ENCODE measurements around the gene LRCH1. TPM values are rescaled to one million over a fixed set of nuclear protein-coding genes. Genes with fewer than 3 reads are reported as not detected.
"Not testable (repeated sequence)": the region's sequence is repeated elsewhere in the genome, so short reads cannot be mapped to it uniquely, and the experiment has no call there.

LRCH1 gene
- total RNA-seq, 3 donors from 2014 or later = 17.0 to 40.4 (median 24.6) TPM

- TF ChIP-seq POLR2AphosphoS5 (IDR thresholded peaks at IDR 0.05) (no peak), POLR2A (IDR thresholded peaks at IDR 0.05) (no peak)
- TF ChIP-seq, protein P1, sequence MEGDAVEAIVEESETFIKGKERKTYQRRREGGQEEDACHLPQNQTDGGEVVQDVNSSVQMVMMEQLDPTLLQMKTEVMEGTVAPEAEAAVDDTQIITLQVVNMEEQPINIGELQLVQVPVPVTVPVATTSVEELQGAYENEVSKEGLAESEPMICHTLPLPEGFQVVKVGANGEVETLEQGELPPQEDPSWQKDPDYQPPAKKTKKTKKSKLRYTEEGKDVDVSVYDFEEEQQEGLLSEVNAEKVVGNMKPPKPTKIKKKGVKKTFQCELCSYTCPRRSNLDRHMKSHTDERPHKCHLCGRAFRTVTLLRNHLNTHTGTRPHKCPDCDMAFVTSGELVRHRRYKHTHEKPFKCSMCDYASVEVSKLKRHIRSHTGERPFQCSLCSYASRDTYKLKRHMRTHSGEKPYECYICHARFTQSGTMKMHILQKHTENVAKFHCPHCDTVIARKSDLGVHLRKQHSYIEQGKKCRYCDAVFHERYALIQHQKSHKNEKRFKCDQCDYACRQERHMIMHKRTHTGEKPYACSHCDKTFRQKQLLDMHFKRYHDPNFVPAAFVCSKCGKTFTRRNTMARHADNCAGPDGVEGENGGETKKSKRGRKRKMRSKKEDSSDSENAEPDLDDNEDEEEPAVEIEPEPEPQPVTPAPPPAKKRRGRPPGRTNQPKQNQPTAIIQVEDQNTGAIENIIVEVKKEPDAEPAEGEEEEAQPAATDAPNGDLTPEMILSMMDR (IDR thresholded peaks at IDR 0.05) = no peak
- no peak for DNase-seq (ENCODE audit: low spot score in 2 of 2)
These were observed 37.2 kb upstream of the LRCH1 start for GRCh38 chr13:46515803-46516202.

DNA sequence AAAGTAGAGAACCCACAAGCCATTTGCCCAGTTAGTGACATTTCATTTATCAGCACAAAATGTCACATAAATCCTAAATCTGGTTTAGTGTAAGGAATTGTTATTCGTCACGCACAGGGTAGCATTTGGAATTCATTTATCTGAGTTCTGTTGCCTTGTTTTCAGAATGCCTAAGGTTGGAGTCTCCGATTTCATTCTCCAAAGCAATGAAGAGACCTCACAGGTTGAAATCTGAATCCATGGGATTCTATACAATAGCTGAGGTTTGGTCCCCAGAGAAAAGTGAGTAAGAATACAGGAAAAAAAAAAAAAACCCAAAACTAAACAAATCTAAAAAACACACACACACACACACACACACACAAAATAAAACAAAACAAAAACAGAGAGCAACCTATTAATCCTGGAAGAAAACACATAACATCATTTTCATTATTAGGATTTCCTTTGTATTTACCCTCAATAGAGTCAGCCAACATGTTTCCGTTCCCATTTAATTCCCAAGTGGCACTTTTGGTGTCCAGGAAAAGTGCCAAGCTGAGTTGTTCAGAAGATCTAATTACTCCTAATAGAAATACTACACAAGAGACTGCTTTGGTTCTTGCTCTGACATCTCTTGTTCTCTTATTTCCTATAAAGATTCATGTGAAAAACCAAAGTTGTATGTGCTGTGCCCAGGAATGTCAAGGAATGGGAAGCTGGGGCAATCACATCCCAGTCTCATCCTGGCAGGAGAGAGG, 36.2 kb upstream of the LRCH1 start:
- H3K4me3 ChIP-seq = no peak overlapping the region
- intact Hi-C loops (cut with DNase I; ENCODE audit: low total_unique reads) = no loop called here
- no peaks in the 10 kb centered on the region for H3K36me3 ChIP-seq
- H3K4me1 ChIP-seq = no peaks in the 10 kb centered on the region
- no peak for TF ChIP-seq POLR2AphosphoS5 (IDR thresholded peaks at IDR 0.05)
- TF ChIP-seq, protein P1 (IDR thresholded peaks at IDR 0.05) = no peak
- no peak for TF ChIP-seq POLR2A (IDR thresholded peaks at IDR 0.05)
- H3K27me3 ChIP-seq = no peaks in the 10 kb centered on the region
- H3K9me3 ChIP-seq = no peaks in the 10 kb centered on the region
- H3K27ac ChIP-seq = peak overlapping the region in 1 of 2 donors; percentile 3
- no peak for DNase-seq (ENCODE audit: low spot score in 2 of 2)

More at GRCh38 chr13:46515803-46516202, 37.2 kb upstream of the LRCH1 start:
- Histone ChIP-seq H3K27ac (no peak overlapping the region), H3K4me1 (no peaks in the 10 kb centered on the region), H3K27me3 (no peaks in the 10 kb centered on the region), H3K4me3 (no peak overlapping the region), H3K36me3 (no peaks in the 10 kb centered on the region), H3K9me3 (no peaks in the 10 kb centered on the region)
- intact Hi-C loops (cut with DNase I; ENCODE audit: low total_unique reads) = no loop called here

DNA sequence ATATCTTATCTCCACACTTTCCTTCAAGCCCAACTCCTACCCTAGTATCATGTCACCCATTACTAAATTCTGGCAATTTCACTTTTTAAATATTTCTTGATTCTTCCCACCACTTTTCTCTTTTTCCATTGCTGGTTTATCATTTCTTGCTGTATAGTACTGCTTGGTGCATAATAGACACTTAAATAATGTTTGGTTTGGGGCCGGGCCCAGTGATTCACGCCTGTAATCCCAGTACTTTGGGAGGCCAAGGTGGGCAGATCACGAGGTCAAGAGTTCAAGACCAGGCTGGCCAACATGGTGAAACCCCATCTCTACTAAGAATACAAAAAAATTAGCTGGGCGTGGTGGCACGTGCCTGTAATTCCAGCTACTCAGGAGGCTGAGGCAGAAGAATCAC, 35.2 kb upstream of the LRCH1 start:
- H3K4me3 ChIP-seq; intact Hi-C loops (cut with DNase I; ENCODE audit: low total_unique reads); H3K27me3 ChIP-seq; H3K36me3 ChIP-seq; DNase-seq (ENCODE audit: low spot score in 2 of 2); H3K9me3 ChIP-seq; H3K4me1 ChIP-seq: not testable (repeated sequence)
- H3K27ac ChIP-seq = peak overlapping the region in 1 of 2 donors; percentile 35

DNA sequence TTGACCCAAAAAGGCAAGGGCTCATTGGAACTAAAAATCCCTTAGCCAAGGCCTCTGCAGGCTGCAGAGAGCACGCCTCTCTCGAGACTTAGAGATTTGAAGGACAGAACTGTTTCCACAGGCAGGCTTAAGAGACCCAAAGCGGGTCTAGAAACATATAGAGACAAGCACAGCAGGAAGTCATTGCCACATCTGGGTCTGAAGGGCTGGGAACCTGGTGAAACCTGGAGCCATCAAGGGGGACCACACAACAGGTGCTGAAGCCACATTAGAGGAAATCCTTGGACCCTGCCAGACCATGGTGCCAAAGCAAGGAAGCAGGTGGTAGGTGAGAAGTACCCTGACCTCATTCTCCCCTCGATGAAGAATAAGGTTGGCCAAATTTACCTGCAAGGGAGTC, 33.8 kb upstream of the LRCH1 start:
- no peaks in the 10 kb centered on the region for H3K27me3 ChIP-seq
- DNase-seq (ENCODE audit: low spot score in 2 of 2) = no peak
- no peaks in the 10 kb centered on the region for H3K4me1 ChIP-seq
- H3K9me3 ChIP-seq = no peaks in the 10 kb centered on the region
- peak overlapping the region in 1 of 2 donors; percentile 64 for H3K27ac ChIP-seq
- TF ChIP-seq POLR2AphosphoS5 (IDR thresholded peaks at IDR 0.05) (no peak), POLR2A (IDR thresholded peaks at IDR 0.05) (no peak)
- TF ChIP-seq, protein P1 (IDR thresholded peaks at IDR 0.05) = no peak
- no peak overlapping the region for H3K4me3 ChIP-seq
- intact Hi-C loops (cut with DNase I; ENCODE audit: low total_unique reads) = no loop called here
- no peaks in the 10 kb centered on the region for H3K36me3 ChIP-seq

- Histone ChIP-seq H3K27ac (peak overlapping the region in 1 of 2 donors; percentile 64), H3K4me3 (no peak overlapping the region), H3K27me3 (no peaks in the 10 kb centered on the region), H3K4me1 (no peaks in the 10 kb centered on the region), H3K9me3 (no peaks in the 10 kb centered on the region), H3K36me3 (no peaks in the 10 kb centered on the region)
- intact Hi-C loops (cut with DNase I; ENCODE audit: low total_unique reads) = no loop called here
- no peak for DNase-seq (ENCODE audit: low spot score in 2 of 2)
- TF ChIP-seq, protein P1 (IDR thresholded peaks at IDR 0.05) = no peak
- TF ChIP-seq POLR2AphosphoS5 (IDR thresholded peaks at IDR 0.05) (peak in 1 of 3 donors; percentile 26), POLR2A (IDR thresholded peaks at IDR 0.05) (no peak)
These were observed 32.8 kb upstream of the LRCH1 start for GRCh38 chr13:46520166-46520565.
